HCEC 1CT (cell line): ENCODE measurements around the gene INO80E.

Source experiments
- DNase-seq: peaks from one replicate; pipeline ENCODE4 v3.0.0-alpha.2; 2017

The INO80E gene

GRCh38 chr16:29993191-29993902 lies 2.7 kb upstream of the INO80E start:
- no peak for DNase-seq

GRCh38 chr16:29993903-29994599 lies 2.0 kb upstream of the INO80E start:
- DNase-seq, result no peak

- peak; percentile 18 for DNase-seq
Measured at GRCh38 chr16:29994600-29995323, 1.3 kb upstream of the INO80E start.

- DNase-seq, result peak; percentile 71
Measured at GRCh38 chr16:29995324-29995910, 624 bp upstream of the INO80E start, which contains the start of gene HIRIP3. HIRIP3 (minus strand) TSS chr16:29995617; CDS start chr16:29995605, 12 bp downstream.

GRCh38 chr16:29996766-29997250 lies 767 bp downstream of the INO80E start:
- no peak for DNase-seq

GRCh38 chr16:29999605-30000004 lies 3.6 kb downstream of the INO80E start:
- DNase-seq, result no peak

GRCh38 chr16:30000735-30001631 lies 4.9 kb downstream of the INO80E start:
- no peak for DNase-seq

GRCh38 chr16:30002614-30003346 lies 6.7 kb downstream of the INO80E start:
- DNase-seq, result no peak

GRCh38 chr16:30003670-30004423 lies 7.8 kb downstream of the INO80E start:
- DNase-seq, result no peak

GRCh38 chr16:30004424-30004776 lies 8.4 kb downstream of the INO80E start:
- DNase-seq, result no peak

GRCh38 chr16:30004811-30005242 lies 8.8 kb downstream of the INO80E start:
- no peak for DNase-seq

- peak; percentile 33 for DNase-seq
Measured at GRCh38 chr16:30005341-30006094, 9.5 kb downstream of the INO80E start.

- no peak for DNase-seq
Measured at GRCh38 chr16:30006095-30006473, 10.0 kb downstream of the INO80E start.

- DNase-seq, result no peak
Measured at GRCh38 chr16:30006659-30007377, 10.8 kb downstream of the INO80E start.

- no peak for DNase-seq
Measured at GRCh38 chr16:30007378-30007895, 11.4 kb downstream of the INO80E start.

- DNase-seq, result no peak
Measured at GRCh38 chr16:30009085-30009862, 13.2 kb downstream of the INO80E start.

GRCh38 chr16:30009990-30010843 lies 14.2 kb downstream of the INO80E start:
- no peak for DNase-seq
